Hematopoietic multipotent progenitor cell treated with erythropoietin and hydrocortisone succinate and interleukin-3 and kit ligand, for 15 days (in vitro differentiated cells): Measurements from ENCODE around the gene TADA3.
A peak's percentile ranks its signal among the peaks of the same experiment; 100 is the strongest.

Source experiments
- DNase-seq: peaks from one replicate; pipeline ENCODE4 v3.0.0-alpha.2; 2015; ENCODE audit warnings: low spot score

Gene TADA3, protein sequence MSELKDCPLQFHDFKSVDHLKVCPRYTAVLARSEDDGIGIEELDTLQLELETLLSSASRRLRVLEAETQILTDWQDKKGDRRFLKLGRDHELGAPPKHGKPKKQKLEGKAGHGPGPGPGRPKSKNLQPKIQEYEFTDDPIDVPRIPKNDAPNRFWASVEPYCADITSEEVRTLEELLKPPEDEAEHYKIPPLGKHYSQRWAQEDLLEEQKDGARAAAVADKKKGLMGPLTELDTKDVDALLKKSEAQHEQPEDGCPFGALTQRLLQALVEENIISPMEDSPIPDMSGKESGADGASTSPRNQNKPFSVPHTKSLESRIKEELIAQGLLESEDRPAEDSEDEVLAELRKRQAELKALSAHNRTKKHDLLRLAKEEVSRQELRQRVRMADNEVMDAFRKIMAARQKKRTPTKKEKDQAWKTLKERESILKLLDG

DNA sequence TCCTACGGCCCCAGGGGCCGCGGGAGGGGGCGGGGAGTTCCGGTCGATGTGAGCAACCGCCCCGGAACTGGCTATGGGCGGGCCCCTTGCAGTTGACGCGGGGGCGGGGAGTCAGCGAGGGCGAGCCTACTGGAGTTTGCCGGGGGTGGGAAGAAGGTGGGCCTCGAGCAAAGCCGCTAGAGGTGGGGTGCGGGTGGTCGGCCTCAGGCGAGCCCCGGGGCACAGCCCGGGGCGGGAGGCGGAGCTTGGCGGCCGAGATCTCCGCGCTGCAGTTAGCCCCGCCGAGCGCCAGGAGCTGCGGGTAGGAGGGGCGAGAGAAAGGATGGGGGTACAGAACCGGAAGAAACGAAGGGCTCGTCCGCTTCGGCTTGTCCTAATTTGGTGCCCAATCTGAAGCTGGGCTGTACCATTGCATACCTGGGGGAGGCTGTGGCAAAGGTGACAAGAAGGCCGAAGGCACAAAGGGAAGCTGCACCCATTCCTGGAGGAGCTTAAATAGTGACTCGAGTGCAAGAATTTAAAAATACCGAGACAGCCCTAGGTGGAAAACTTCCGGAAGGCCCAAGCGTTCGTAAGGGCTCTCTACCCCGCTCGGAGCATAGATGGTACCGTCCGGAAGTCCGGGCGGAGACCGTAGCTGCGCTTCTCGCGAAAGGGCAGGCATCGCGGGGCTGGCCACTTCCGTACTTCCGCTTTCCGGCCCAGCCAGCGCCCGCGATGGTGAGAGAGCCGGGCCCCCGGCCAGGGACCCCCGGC is at the start of gene TADA3, which contains the start of gene ARPC4:
TSS of gene TADA3 (minus strand) at position 69 of the 756 bp plus-strand sequence. CDS start 1,007 bp downstream, outside the sequence.
TSS of gene ARPC4 (plus strand) at position 678 of the 756 bp plus-strand sequence. CDS start at position 718, 40 bp downstream.
- DNase-seq = peak; percentile 95

DNA sequence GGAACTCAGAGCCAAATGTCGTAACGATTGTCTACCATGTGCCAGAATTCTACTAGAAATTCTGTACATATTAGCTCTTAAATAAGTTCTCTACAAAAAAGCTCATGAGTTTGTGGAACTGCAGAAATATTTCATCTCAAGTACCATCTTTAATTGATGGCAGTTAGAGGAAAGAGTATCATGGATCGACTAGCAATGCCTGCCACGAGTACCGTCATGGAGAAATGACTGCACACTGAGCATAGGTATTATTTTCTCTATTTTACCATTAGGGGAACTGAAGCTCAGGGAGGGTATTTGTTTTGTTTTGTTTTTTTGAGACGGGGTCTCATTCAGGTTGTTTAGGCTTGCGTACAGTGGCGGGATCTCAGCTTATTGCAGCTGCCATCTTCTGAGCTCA is 48.7 kb upstream of the TADA3 start:
- no peak for DNase-seq

DNA sequence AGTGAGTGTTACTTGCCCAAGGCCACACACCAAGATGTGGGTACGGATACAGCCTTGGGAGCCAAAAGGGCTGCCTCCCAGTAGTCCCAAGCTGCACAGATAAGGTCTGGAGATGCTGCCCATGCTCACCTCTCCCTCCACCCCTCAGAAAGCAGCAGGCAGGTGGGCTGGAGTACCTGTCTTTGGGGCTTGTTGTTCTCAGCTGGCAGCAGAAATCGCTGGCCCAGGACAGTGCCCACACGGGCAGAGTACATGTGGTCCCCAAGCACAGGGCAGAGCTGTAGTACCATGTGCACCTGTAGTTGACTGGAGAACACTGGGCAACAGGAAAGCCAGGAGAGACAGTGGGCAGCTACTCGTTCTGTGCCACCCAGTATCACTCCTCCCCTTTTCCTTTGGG is 46.6 kb upstream of the TADA3 start:
- no peak for DNase-seq

DNA sequence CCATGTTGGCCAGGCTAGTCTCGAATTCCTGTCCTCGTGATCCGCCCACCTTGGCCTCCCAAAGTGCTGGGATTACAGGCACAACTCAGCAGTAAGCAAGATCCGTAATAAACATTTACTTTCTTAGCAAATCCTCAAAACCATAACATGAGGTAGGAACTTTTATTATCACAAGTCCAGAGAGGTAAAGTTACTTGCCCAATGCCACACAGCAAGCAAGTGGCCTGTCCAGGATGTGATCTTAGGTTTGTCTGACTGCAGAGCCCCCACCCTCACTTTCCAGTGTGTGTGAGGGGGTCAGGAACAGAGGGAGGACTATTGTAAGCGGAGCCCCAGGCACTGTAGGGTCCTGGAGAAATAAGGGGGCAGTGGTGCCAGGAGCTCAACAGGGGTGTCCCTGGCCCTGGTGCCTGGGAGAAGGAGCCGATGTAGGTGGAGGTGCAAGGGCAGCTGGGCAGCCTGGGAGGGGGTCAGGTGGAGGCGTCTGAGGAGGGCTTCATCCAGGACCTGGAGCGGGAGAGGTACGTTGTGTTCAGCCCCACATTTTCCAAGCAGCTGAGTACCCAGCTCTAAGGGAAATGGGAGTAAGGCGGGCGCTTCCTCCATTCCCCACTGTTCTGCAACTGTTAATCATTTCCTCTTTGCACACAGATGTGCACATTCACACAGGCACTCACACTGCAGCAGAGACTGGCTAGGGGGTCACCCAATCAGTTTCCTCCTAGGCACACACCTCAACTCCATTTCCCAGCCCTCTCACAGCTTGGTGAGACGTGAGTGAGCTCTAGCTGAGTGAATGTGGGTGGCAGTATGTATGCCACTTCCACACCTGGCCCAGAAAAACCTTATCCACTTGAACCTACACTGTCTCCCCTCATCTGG is 45.7 kb upstream of the TADA3 start:
- DNase-seq = no peak

DNA sequence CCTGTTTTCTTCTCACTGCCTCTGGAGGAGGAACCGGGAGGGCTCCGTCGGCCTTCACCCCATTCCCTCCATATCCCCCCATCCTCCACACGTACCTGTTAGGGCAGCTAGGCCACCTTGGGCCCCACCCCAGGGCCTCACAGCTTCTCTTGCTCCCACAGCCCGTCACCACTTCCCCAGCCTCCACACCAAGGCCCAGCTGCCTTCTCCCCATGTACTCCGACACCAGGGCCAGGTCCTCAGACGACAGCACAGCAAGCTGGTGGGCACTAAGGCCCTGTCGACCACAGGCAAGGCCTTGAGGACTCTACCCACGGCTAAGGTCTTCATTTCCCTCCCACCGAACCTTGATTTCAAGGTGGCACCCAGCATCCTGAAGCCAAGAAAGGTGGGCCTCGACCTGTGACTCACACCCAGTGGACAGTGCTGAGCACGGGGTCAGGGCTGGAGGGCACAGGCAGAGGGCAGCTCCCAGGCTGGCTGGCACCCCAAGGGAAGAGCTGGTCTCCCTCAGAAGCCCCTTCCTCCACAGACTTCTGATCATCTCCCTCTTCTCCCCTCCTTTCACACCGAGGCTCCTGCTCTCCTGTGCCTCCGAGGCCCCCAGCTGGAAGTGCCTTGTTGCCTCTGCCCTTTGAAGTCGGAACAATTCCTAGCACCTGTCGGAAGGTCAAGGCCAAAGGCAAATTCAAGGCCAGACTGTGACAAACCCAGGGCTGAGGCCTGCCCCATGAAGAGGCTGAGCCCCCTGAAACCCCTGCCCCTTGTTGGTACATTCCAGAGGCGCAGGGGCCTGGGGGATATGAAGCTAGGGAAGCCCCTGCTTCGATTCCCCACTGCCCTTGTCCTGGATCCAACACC is 42.5 kb upstream of the TADA3 start:
- DNase-seq = no peak

DNA sequence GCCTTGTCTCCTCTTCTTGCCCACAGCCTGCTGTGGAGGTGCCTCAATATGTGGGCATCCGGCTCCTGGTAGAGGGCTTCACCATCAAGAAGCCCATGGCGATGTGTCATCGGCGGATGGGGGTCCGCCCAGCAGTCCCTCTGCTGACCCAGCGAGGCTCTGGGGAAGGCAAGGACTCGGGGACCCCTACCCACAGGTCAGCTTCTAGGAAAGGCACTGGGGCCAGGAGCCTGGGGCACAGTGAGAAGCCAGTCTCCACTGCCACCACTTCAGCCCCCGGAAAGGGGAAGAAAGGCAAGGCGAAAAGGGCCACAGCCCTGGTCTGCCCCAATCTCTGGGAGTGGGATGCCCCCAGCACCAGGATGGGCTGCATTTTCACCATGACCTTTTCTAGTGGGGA is 40.8 kb upstream of the TADA3 start:
- DNase-seq = no peak

DNA sequence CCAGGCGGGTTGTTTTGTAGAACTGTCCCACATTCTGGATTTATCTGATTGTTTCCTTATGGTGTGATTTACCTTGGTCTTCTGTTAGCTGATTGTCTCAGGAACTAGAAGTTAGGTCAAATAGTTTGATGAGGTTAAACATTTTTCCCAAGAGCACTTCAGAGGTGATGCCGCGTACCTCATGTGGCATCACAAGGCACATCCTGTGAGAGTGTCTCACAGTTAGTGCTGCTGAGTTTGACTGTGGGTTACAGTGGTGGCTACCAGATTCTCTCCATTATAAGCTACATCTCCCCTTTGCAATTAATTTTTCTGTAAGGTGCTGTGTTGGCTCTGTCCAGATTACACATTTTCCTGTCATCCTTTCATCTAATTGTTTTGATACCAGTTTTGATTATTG is 39.0 kb upstream of the TADA3 start:
- DNase-seq = no peak

DNA sequence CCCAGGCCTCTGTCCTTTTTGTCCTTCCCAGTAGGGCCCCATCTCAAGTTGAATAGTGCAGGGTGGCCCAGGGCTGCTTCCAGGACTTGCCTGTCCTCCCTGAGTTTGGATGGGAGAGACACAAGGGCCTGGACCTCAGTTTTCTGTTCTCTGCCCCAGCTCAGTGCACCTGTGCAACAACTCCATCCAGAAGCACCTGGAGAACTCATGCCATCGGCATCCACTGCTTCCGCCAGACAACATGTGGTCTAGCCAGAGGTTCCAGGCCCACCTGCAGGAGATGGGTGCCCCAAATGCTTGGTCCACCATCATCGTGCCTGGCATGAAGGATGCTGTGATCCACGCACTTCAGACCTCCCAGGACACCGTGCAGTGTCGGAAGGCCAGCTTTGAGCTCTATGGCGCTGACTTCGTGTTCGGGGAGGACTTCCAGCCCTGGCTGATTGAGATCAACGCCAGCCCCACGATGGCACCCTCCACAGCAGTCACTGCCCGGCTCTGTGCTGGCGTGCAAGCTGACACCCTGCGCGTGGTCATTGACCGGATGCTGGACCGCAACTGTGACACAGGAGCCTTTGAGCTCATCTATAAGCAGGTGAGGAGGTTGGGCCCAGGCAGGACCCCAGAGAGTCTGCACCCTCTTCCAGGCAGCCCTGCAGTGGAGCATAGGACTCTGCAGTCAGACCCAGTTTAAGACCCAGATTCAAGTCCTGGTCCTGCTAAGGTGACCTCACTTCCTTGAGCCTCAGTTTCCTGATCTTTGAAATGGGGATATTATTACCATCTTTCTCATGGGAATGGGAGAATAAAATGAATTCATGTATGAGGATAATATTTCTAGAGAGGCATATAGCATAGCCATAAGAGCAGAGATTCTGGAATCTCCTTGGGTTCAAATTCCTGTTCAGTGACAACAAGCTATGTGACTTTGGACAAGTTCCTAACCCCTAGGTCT is 36.8 kb upstream of the TADA3 start:
- DNase-seq = no peak

DNA sequence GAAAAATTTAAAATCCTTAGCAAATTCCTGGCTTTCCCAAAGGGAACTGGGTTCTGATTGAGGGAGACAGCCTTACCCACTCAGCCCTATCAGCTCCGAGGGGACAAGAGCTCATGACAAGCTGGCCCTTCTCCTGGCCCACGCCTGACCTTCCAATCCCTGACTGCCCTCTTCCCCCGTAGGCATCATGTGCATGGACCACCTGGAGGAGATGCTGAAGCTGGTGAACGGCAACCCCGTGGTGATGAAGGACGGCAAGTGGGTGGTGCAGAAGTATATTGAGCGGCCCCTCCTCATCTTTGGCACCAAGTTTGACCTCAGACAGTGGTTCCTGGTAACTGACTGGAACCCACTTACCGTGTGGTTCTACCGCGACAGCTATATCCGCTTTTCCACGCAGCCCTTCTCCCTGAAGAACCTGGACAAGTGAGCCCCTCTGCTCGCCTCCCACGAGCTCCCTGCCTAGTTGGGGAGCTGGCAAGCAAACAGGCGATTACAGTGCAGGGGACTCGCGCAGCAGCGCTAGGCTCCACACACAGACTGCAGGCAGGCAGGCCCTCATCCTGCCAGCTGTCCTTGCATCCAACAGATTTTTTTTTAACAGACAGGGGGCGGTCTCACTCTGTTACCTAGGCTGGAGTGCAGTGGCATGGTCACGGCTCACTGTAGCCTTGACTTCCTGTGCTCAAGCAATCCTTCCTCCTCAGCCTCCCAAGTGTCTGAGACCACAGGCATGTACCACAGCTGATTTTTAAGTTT is 34.7 kb upstream of the TADA3 start:
- DNase-seq = peak; percentile 39

DNA sequence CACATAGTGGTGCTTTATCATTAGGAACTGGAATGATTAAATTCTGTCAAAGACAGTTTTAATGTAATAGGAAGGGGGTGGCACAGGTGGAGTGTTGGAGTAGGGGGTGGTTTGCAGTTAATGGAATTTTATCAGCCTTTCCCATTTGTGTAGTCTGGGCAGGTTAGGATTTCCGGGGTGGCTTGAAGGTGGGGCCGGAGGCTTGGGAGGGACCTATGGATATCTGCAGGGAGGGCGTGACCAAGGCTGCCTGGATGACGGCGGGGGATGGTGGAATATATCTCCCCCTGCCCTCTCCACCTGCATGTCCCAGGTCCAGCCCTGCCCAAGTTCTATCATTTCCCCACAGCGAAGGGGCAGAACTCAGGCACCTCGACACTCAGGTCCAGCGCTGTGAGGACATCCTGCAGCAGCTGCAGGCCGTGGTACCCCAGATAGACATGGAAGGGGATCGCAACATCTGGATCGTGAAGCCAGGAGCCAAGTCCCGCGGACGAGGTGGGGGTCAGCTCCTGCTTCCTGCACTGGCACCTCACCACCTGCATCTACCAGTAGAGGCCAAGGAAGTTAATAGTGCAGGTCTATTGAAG is 33.3 kb upstream of the TADA3 start:
- no peak for DNase-seq

DNA sequence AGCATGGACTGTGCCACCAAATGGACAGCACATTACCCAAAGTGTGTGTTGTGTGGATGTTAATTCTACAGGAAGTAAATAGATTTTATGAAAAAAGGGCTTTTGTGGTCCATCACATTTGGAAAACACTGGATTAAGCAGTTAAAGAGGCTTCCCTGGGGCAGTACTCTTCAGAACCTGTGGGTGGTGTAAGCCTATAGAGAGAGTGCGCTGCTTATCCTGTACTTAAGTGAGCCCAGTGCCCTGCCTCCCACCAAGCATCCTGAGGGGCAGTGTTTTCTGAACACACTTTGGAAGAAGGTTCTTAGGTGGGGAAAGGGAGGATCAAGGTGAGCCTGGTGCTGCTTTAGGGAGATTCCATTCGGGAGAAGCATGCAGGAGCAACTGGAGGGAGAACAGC is 28.7 kb upstream of the TADA3 start:
- DNase-seq = no peak

DNA sequence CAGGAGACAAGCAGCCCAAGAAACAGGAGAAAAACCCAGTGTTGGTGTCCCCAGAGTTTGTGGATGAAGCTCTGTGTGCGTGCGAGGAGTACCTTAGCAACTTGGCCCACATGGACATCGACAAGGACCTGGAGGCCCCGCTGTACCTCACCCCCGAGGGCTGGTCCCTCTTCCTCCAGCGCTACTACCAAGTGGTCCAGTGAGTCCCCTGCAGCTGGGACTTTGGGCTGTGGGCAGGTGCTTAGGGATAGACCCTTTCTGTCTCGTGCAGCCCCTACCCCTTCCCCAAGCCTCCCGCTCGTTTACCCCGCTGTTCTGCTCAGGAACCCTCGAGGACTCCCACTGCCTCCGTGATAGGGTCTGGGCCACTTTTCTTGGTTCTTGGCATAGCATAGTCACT is 28.3 kb upstream of the TADA3 start:
- no peak for DNase-seq

DNA sequence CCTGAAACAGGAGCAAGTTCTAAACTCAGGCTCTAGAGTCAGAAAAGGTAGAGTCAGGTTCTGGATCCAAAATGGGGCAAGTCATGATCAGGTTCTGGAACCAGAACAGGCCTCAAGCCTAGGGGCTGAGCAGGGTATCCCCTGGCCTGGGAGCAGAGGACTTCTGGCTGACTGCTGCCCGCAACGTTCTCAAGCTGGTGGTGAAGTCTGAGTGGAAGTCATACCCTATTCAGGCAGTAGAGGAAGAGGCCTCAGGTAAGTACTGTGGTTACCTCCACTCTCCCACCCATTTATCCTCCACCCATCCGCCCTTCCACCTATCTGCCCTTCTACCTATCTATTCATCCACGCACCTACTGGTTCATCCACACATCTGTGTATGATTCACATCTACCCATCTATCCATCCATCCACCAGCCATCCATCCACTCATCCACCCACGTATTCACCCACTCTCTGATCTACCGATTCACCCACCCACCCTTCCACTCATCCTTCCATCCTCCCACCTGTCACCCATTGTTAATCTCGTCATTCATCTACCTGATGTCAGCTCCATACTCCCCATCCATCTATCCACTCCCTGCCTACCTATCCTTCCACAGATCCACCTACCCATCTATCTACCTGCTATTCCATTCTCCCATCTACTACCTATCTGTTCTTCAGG is 26.5 kb upstream of the TADA3 start:
- DNase-seq = no peak

DNA sequence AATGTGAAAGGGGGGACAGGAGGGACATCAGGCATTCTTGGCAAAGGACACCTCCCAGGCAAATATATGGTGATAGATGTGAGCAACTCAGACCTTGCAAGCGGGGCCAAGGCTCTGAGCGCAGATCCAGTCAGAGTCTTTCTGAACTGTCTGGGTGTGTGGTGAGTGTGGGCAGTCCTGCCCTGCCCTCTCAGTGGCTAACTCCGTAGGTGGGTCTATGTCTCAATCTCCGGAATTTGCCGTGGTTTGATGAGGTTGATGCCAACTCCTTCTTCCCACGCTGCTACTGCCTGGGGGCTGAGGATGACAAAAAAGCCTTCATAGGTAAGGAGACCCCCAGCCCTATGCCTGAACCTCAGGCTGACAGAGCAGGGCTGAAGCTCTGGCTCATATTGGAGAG is 25.2 kb upstream of the TADA3 start:
- no peak for DNase-seq

DNA sequence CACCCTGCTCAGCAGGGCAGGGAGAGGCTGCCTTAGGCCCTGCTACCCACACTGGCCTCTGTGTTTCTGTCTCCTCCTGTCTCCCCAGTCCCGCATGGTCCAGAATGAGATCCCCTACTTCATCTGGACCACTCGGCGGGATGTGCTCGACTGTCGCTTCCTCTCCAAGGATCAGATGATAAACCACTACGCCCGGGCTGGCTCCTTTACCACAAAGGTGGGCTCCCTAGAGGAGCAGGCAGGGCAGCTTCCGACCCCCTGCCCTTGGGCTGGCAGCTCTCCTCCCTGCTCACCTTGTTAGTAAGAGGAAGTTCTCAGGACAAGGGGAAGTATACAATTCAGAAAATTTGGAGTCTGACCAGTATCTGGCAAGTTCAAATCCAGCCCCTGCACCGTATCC is 23.7 kb upstream of the TADA3 start:
- no peak for DNase-seq

DNA sequence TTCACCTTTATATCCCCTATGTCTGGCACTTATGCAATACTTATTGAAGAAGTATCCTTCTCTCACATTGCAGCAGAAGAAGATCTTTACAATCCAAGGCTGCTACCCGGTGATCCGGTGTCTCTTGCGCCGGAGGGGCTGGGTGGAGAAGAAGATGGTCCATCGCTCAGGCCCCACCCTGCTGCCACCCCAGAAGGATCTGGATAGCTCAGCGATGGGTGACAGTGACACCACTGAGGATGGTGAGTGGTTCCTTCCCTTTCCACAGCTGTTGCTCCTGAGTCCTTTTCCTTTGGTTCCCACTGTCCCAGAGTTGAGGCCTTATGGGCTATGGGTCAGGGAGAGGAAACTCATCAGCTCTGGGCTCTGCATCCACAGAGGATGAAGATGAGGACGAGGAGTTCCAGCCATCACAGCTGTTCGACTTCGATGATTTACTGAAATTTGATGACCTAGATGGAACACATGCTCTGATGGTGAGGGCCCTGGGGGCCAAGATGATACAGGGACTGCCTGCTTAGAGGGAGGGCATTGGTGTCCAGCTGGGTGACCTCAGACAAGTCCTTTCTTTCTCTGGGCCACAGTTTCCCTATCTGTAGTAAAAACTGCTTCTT is 20.7 kb upstream of the TADA3 start:
- DNase-seq = no peak

DNA sequence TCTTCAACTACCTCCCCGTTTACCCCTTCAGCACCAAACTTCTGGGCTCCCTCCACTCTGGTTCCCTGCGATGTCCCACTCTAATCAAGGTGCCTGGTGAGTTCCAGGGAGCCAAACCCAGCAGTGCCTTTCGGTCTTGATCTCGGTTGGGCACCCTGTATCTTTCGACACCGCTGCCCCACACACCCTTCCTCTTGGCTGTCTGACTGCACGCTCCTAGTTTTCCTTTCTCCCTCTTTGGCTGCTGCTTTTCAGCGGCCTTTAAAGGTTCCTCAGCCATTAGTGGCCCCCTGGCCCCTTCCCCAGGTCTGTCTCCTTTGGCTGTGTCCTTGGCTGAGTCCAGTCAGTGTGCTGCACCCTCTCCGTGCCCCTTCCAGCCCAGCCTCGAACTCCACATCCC is 18.6 kb upstream of the TADA3 start:
- no peak for DNase-seq

DNA sequence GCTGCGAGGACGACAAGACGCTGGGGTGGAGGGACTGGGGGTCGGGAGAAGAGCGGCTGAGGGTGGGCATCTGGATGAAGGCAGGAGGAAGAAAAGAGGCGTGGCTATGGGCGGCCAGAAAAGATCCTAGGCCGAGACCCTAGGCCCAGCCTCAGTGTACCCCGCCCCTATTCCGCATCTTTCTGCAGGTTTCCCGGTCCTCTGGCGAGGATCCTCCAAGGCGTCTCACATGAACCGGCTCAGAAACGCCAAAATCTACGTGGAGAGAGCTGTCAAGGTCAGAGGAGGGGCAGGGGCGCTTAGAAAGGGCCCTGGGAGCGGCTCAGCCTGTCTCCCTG is 18.1 kb upstream of the TADA3 start:
- no peak for DNase-seq
